ENCODE data around the gene TBC1D8. TPM values are rescaled to one million over a fixed set of nuclear protein-coding genes. Genes with fewer than 3 reads are reported as not detected.

Gene TBC1D8
- total and polyA plus RNA-seq, 2 of the 13 experiments (the other 11 are each of a cell fraction or from before 2014, with no cell fraction given): 45.1 to 95.4 TPM

DNA sequence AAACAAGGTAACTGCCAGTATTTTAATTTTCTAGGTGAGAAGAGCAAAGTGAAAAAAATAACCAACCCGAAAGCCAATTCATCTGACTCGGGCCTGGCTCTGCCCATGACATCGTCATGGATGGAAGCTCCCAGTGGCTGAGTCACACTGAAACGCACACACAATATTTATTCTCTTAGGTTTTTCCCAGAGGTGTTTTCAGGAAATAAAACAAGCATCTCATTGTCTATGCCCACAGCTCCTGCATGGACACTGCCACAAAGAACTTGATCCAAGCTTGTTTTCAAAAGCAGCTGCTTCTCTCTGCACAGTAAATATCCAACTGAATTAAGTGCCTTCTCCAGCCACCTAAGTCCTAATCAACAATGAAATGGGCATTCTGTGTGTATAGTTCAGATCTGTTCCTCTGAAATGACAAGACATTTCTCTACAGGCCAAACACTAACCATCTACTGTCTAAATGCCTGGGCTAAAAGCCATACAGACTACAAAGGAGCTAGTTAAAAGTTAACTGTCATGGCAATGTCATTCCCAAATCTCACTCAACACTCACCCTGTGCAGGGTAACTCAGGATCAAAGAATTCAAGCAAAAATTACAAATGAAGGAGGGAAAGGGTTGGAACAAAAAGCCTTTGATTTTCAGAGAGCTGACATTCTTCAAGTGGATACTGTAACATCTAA, 86.2 kb downstream of the TBC1D8 start (continued):
- TF ChIP-seq SOX6 (IDR thresholded peaks at IDR 0.05) (no peak), SOX6 (CRISPR knock-in tag; IDR thresholded peaks at IDR 0.05) (peak; percentile 97), RAD51 (IDR thresholded peaks at IDR 0.05; ENCODE audit: borderline replicate concordance) (no peak), SP140L (CRISPR knock-in tag; IDR thresholded peaks at IDR 0.05; ENCODE audit: borderline replicate concordance) (no peak), NFKBIZ (CRISPR knock-in tag; IDR thresholded peaks at IDR 0.05) (peak; percentile 66; the same call in 1 of the 2 replicates), NCOA1 (CRISPR knock-in tag; IDR thresholded peaks at IDR 0.05) (no peak), ZBTB1 (CRISPR knock-in tag; IDR thresholded peaks at IDR 0.05; ENCODE audit: borderline replicate concordance) (no peak), ZNF550 (CRISPR knock-in tag; IDR thresholded peaks at IDR 0.05; ENCODE audit: borderline replicate concordance) (no peak), ZNF713 (CRISPR knock-in tag; IDR thresholded peaks at IDR 0.05) (no peak), EP300 (IDR thresholded peaks at IDR 0.05; ENCODE audit: low read depth in 2 of 2, low read length in 2 of 2) (peak in 1 of 2 experiments; percentile 88; a peak in 2 of 4 replicates), EP300 (CRISPR knock-in tag; IDR thresholded peaks at IDR 0.05; ENCODE audit: borderline replicate concordance) (peak; percentile 85), EEA1 (CRISPR knock-in tag; IDR thresholded peaks at IDR 0.05; ENCODE audit: borderline replicate concordance) (no peak), ZNF672 (CRISPR knock-in tag; IDR thresholded peaks at IDR 0.05) (no peak), ZNF333 (CRISPR knock-in tag; IDR thresholded peaks at IDR 0.05; ENCODE audit: borderline replicate concordance) (no peak), ZNF768 (CRISPR knock-in tag; IDR thresholded peaks at IDR 0.05) (no peak), ZFP1 (CRISPR knock-in tag; IDR thresholded peaks at IDR 0.05) (peak; percentile 69; the same call in 1 of the 2 replicates), NCOA5 (CRISPR knock-in tag; IDR thresholded peaks at IDR 0.05) (no peak), ZNF124 (CRISPR knock-in tag; IDR thresholded peaks at IDR 0.05) (no peak), ZNF382 (CRISPR knock-in tag; IDR thresholded peaks at IDR 0.05; ENCODE audit: borderline replicate concordance) (no peak), MTF2 (CRISPR knock-in tag; IDR thresholded peaks at IDR 0.05; ENCODE audit: borderline replicate concordance) (no peak), RFX3 (CRISPR knock-in tag; IDR thresholded peaks at IDR 0.05) (no peak), ARID2 (CRISPR knock-in tag; IDR thresholded peaks at IDR 0.05; ENCODE audit: borderline replicate concordance) (0 out of 2 replicates have a peak, but pooled peaks have one; percentile 24), ERF (CRISPR knock-in tag; IDR thresholded peaks at IDR 0.05) (peak; percentile 88), ZNF232 (CRISPR knock-in tag; IDR thresholded peaks at IDR 0.05; ENCODE audit: borderline replicate concordance) (no peak), KMT2A (CRISPR knock-in tag; IDR thresholded peaks at IDR 0.05) (peak; percentile 74), ZNF7 (CRISPR knock-in tag; IDR thresholded peaks at IDR 0.05) (no peak), PPARG (CRISPR knock-in tag; conservative IDR thresholded peaks at IDR 0.05) (peak; percentile 84), FOXA1 (IDR thresholded peaks at IDR 0.05) (no peak), FOXA1 (CRISPR knock-in tag; IDR thresholded peaks at IDR 0.05) (peak; percentile 42), ZZZ3 (CRISPR knock-in tag; IDR thresholded peaks at IDR 0.05; ENCODE audit: borderline replicate concordance) (no peak), MED1 (CRISPR knock-in tag; IDR thresholded peaks at IDR 0.05) (peak; percentile 80)
- TF ChIP-seq, protein P1, sequence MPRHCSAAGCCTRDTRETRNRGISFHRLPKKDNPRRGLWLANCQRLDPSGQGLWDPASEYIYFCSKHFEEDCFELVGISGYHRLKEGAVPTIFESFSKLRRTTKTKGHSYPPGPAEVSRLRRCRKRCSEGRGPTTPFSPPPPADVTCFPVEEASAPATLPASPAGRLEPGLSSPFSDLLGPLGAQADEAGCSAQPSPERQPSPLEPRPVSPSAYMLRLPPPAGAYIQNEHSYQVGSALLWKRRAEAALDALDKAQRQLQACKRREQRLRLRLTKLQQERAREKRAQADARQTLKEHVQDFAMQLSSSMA (CRISPR knock-in tag; IDR thresholded peaks at IDR 0.05): no peak
- TF ChIP-seq, protein P2, sequence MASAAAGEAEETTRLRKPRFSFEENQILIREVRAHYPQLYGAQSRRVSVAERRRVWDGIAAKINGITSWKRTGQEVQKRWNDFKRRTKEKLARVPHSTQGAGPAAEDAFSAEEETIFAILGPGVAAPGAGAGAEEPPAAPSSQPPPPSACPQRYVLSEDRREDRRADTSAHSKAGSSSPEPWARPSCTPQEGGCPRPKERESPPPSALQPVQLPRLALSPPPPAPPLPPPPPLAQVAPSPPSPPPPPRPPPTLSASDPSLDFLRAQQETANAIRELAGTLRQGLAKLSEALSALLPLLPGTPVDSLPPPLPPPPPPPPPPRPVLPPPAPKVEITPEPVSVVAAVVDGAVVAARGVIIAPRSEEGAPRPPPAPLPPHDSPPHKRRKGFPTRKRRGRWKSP (CRISPR knock-in tag; IDR thresholded peaks at IDR 0.05): no peak; the same call in 1 of the 2 replicates
- TF ChIP-seq, protein P3, sequence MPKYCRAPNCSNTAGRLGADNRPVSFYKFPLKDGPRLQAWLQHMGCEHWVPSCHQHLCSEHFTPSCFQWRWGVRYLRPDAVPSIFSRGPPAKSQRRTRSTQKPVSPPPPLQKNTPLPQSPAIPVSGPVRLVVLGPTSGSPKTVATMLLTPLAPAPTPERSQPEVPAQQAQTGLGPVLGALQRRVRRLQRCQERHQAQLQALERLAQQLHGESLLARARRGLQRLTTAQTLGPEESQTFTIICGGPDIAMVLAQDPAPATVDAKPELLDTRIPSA (CRISPR knock-in tag; IDR thresholded peaks at IDR 0.05; ENCODE audit: borderline replicate concordance): no peak

Measured in HepG2 (cell line).